GM12878 (cell line): Measurements from ENCODE around the gene CATSPERD. TPM values are rescaled to one million over a fixed set of nuclear protein-coding genes. Genes with fewer than 3 reads are reported as not detected.
A peak's percentile ranks its signal among the peaks of the same experiment; 100 is the strongest.

Source experiments
- ATAC-seq: fragments of 200-7000 bp; cut with Tn5 transposase; 3 replicates; pipeline ENCODE4 v1.9.1; 2020; ENCODE audit warnings: mild to moderate bottlenecking, moderate library complexity
- BruUV-seq: library from RNA; stranded (reverse); fragments of 400-500 nt; replicated peaks from 2 replicates; lab custom pipeline; 2021; lab: Mats Ljungman, UMichigan
- CTCF ChIA-PET: fragments of 300-600 bp; sonication (Branson Sonifier 250); formaldehyde crosslinking; extraction: SDS; loops from one replicate; lab custom pipeline; 2021; ENCODE audit warnings: inconsistent platforms; lab: Yijun Ruan, JAX
- POLR2A ChIA-PET: fragments of 350-600 bp; formaldehyde crosslinking; extraction: SDS; loops from one replicate; lab custom pipeline; 2021; ENCODE audit warnings: inconsistent platforms; lab: Charles Lee
- RAD21 ChIA-PET: fragments of 300-600 bp; sonication (Branson Sonifier 250); formaldehyde crosslinking; loops from one replicate; lab custom pipeline; 2023; ENCODE audit warnings: antibody characterized with exemption; ENCODE audit not compliant: unreplicated experiment; lab: Charles Lee
- SMC1A ChIA-PET: fragments of 300-600 bp; sonication (Branson Sonifier 250); formaldehyde crosslinking; loops from one replicate; lab custom pipeline; 2023; ENCODE audit not compliant: unreplicated experiment, uncharacterized antibody; lab: Charles Lee
- DNase-seq: peaks from one replicate; pipeline ENCODE4 v3.0.0-alpha.2; 2011; ENCODE audit warnings: low read depth, low spot score
- FAIRE-seq: peaks from 3 replicates; lab custom pipeline; 2011; peaks lifted over from hg19 to GRCh38; lab: Jason Lieb, UNC
- H2AFZ ChIP-seq: 2 replicates; pipeline ENCODE4 v1.6.0; 2011; ENCODE audit warnings: low read depth, low read length, control low read depth; ENCODE audit not compliant: control insufficient read depth
- H3K27ac ChIP-seq: 2 replicates; pipeline ENCODE4 v1.5.1; 2011; ENCODE audit warnings: control low read depth; ENCODE audit not compliant: control insufficient read depth, insufficient read depth
- H3K27me3 ChIP-seq, 2 experiments: replicated peaks in 1 of 2; 2 replicates each; pipeline versions ENCODE4 v1.6.0 to v1.6.1; 2011; ENCODE audit warnings: low read length in 1 of 2; ENCODE audit not compliant: control insufficient read depth in 2 of 2, insufficient read depth in 2 of 2
- H3K36me3 ChIP-seq, 2 experiments: 2 replicates each; pipeline ENCODE4 v1.5.1; 2011; ENCODE audit warnings: low read length in 1 of 2; ENCODE audit not compliant: control insufficient read depth in 2 of 2, insufficient read depth in 2 of 2
- H3K4me1 ChIP-seq: 2 replicates; pipeline ENCODE4 v1.6.1; 2011; ENCODE audit warnings: mild to moderate bottlenecking, low read length, moderate library complexity, mixed read lengths; ENCODE audit not compliant: control insufficient read depth, insufficient read depth
- H3K4me2 ChIP-seq: 2 replicates; pipeline ENCODE4 v1.6.0; 2011; ENCODE audit warnings: control low read depth; ENCODE audit not compliant: control insufficient read depth, insufficient read depth
- H3K4me3 ChIP-seq: fragments of 200-600 bp; sonication (generic); 2 replicates; pipeline ENCODE4 v1.5.1; 2016
- H3K79me2 ChIP-seq: 2 replicates; pipeline ENCODE4 v1.6.0; 2011; ENCODE audit warnings: low read length; ENCODE audit not compliant: control insufficient read depth, insufficient read depth
- H3K9ac ChIP-seq: 2 replicates; pipeline ENCODE4 v1.8.0; 2011; ENCODE audit warnings: low read length, control low read depth, mixed read lengths; ENCODE audit not compliant: control insufficient read depth, insufficient read depth
- H3K9me3 ChIP-seq: replicated peaks from 3 replicates; pipeline ENCODE4 v1.5.1; 2011; ENCODE audit warnings: mild to moderate bottlenecking, low read length; ENCODE audit not compliant: control insufficient read depth, insufficient read depth
- H4K20me1 ChIP-seq: 2 replicates; pipeline ENCODE4 v1.6.0; 2011; ENCODE audit not compliant: control insufficient read depth, insufficient read depth
- BHLHE40 ChIP-seq, 2 experiments: fragments of 450-650 bp in 1 of 2; IDR thresholded peaks; 2 replicates each; pipeline ENCODE4 v1.6.1; 2011 to 2017; ENCODE audit warnings: low read depth in 2 of 2, borderline replicate concordance in 1 of 2, improper control_type of control experiment in 1 of 2, low read length in 1 of 2, mild to moderate bottlenecking in 1 of 2
- CREB1 ChIP-seq: IDR thresholded peaks from 2 replicates; pipeline ENCODE4 v1.6.1; 2012; ENCODE audit warnings: low read depth, mild to moderate bottlenecking, inconsistent platforms
- EZH2 ChIP-seq: IDR thresholded peaks from 2 replicates; pipeline ENCODE4 v1.6.1; 2012; ENCODE audit warnings: low read depth, mild to moderate bottlenecking, control low read depth, inconsistent platforms, low read length, borderline replicate concordance; ENCODE audit not compliant: control insufficient read depth
- HDAC6 ChIP-seq: fragments of 200-600 bp; sonication (generic); IDR thresholded peaks from one replicate; pipeline ENCODE4 v1.8.0; 2017; ENCODE audit warnings: antibody characterized with exemption; ENCODE audit not compliant: unreplicated experiment
- IKZF1 ChIP-seq: fragments of 450-650 bp; conservative IDR thresholded peaks from 2 replicates; pipeline ENCODE4 v1.6.1; 2017; ENCODE audit warnings: antibody characterized with exemption, mild to moderate bottlenecking
- JUNB ChIP-seq: IDR thresholded peaks from 2 replicates; pipeline ENCODE4 v1.6.1; 2016; ENCODE audit warnings: antibody characterized with exemption, mild to moderate bottlenecking
- PAX5 ChIP-seq: IDR thresholded peaks from 2 replicates; pipeline ENCODE4 v1.6.1; 2011; ENCODE audit warnings: low read depth, low read length, borderline replicate concordance
- POLR2AphosphoS5 ChIP-seq: IDR thresholded peaks from 2 replicates; pipeline ENCODE4 v1.6.1; 2011; ENCODE audit warnings: mild to moderate bottlenecking, low read length, inconsistent platforms
- POU2F2 ChIP-seq: IDR thresholded peaks from 3 replicates; pipeline ENCODE4 v1.6.1; 2011; ENCODE audit warnings: low read depth, mild to moderate bottlenecking, low read length, borderline replicate concordance
- SMARCA5 ChIP-seq: fragments of 450-650 bp; IDR thresholded peaks from 2 replicates; pipeline ENCODE4 v1.6.1; 2017; ENCODE audit warnings: mild to moderate bottlenecking
- SREBF1 ChIP-seq: IDR thresholded peaks from 2 replicates; pipeline ENCODE4 v1.6.1; 2012; ENCODE audit warnings: mild to moderate bottlenecking, low read length
- TAF1 ChIP-seq: IDR thresholded peaks from 2 replicates; pipeline ENCODE4 v1.6.1; 2011; ENCODE audit warnings: mild to moderate bottlenecking, low read depth, low read length, borderline replicate concordance
- TCF12 ChIP-seq: IDR thresholded peaks from 2 replicates; pipeline ENCODE4 v1.6.1; 2011; ENCODE audit warnings: low read depth, mild to moderate bottlenecking, low read length
- ZNF622 ChIP-seq: fragments of 450-650 bp; IDR thresholded peaks from 2 replicates; pipeline ENCODE4 v1.6.1; 2017; ENCODE audit warnings: mild to moderate bottlenecking, inconsistent platforms
- ZSCAN29 ChIP-seq: fragments of 450-650 bp; IDR thresholded peaks from 2 replicates; pipeline ENCODE4 v1.6.1; 2017; ENCODE audit warnings: mild to moderate bottlenecking, moderate library complexity
- ZZZ3 ChIP-seq: IDR thresholded peaks from 2 replicates; pipeline ENCODE4 v1.6.1; 2011; ENCODE audit warnings: low read depth; ENCODE audit not compliant: control insufficient read depth, insufficient read length
- WGBS: methylation state at CpG from one replicate; pipeline ENCODE4 v1.1.6; 2016; ENCODE audit warnings: low lambda C conversion rate; ENCODE audit not compliant: insufficient replicate concordance, insufficient coverage; ENCODE audit errors: missing lambda C conversion rate; 5-methylcytosine and 5-hydroxymethylcytosine counted together
- in situ Hi-C: fragments of 300-500 bp; cut with MboI; formaldehyde crosslinking; loops from 9 replicates; pipeline ENCODE4 v1.14.3; 2018; ENCODE audit warnings: mixed read lengths
- intact Hi-C: fragments of 100-400 bp; cut with micrococcal nuclease; formaldehyde crosslinking; loops from one replicate; pipeline ENCODE4 v1.14.2; 2022; ENCODE audit not compliant: unreplicated experiment
- polyA plus RNA-seq, 11 experiments: library from polyadenylated mRNA; depleted of rRNA in 4 of 11; unstranded in 6 of 11; stranded (reverse) in 5 of 11; fragments of >200 nt; fragmentation: Nextera tagmentation in 4 of 11; fragmentation: Illumina TruSeq in 1 of 11; extraction: Ambion mirVana in 4 of 11; extraction: Trizol in 1 of 11; gene quantifications; 1 replicate in 1 of 11; 2 replicates in 10 of 11; pipeline versions ENCODE4 v1.2.1 to v1.2.3, GENCODE V29; 2011 to 2016; ENCODE audit warnings: inconsistent platforms in 2 of 11, missing spikeins in 2 of 11, low read depth in 1 of 11
- total RNA-seq, 4 experiments: library from RNA; depleted of rRNA in 3 of 4; stranded (reverse); fragments of >200 nt in 3 of 4; fragmentation: Illumina TruSeq in 1 of 4; extraction: Trizol in 1 of 4; gene quantifications; 2 replicates each; pipeline versions ENCODE4 v1.2.1 to v1.2.3, GENCODE V29; 2013 to 2021

The CATSPERD gene
- total and polyA plus RNA-seq, 10 of the 15 experiments (the other 5 are each of a cell fraction or from before 2014, with no cell fraction given) = 0.02 to 0.38 (median 0.11) TPM; not detected in 5

DNA sequence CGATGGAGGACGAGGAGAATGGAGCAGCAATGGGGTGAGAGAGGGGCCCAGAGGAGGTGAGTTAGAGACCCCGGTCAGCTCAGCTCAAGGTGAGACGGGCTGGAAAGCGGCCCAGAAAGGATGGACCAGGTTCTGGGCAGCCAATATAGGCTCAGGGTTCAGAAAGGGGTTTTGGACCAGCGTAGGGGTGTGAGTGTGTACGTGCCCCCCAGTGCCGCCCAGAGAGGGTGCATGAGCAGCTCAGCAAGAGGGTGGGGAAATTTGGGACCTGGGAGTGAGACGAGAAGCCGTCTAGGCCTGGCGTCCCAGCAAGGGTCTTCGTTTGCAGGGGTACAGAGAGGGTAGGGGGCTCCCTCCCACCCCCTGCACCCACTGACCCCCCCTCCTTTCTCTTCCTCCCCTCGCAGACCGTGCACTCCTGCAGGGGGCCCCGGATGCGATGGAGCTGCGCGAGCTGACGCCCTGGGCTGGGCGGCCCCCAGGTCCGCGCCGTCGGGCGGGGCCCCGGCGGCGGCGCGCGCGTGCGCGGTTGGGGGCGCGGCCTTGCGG lies 107.0 kb downstream of the CATSPERD start:
- no peak overlapping the region for H3K9ac ChIP-seq
- no peaks in the 10 kb centered on the region for H3K9me3 ChIP-seq
- peaks cover 0 to 4% of the 10 kb centered on the region in 2 experiments; a peak in 2 of 4 replicates for H3K27me3 ChIP-seq
- H3K27ac ChIP-seq = no peak overlapping the region
- peak overlapping the region; percentile 87 for H2AFZ ChIP-seq
- FAIRE-seq (no peak), DNase-seq (no peak), ATAC-seq (no peak)
- WGBS = 45% methylated on average over 15 of the region's 37 CpGs
- no peaks in the 10 kb centered on the region for H3K79me2 ChIP-seq
- POLR2A ChIA-PET = interaction anchor here (0.5 kb wide), 1 partner anchor 12 kb away, joined by 3 read pairs; no protein-coding TSS in a partner anchor
- intact Hi-C loops = no loop called here
- CTCF ChIA-PET = interaction anchor here (2.7 kb wide), 1 partner anchor 23 kb away, joined by 10 read pairs; no protein-coding TSS in a partner anchor
- SMC1A ChIA-PET = no interaction called here
- peaks cover 24% of the 10 kb centered on the region for H3K4me1 ChIP-seq
- BruUV-seq = no TSS peak
- H3K36me3 ChIP-seq = no peaks in the 10 kb centered on the region
- no peaks in the 10 kb centered on the region for H4K20me1 ChIP-seq
- no peak overlapping the region for H3K4me3 ChIP-seq
- RAD21 ChIA-PET = no interaction called here
- TF ChIP-seq SMARCA5 (no peak), ZZZ3 (no peak), JUNB (no peak), SREBF1 (no peak)
- peak overlapping the region; percentile 93 for H3K4me2 ChIP-seq
- in situ Hi-C loops = no loop called here

DNA sequence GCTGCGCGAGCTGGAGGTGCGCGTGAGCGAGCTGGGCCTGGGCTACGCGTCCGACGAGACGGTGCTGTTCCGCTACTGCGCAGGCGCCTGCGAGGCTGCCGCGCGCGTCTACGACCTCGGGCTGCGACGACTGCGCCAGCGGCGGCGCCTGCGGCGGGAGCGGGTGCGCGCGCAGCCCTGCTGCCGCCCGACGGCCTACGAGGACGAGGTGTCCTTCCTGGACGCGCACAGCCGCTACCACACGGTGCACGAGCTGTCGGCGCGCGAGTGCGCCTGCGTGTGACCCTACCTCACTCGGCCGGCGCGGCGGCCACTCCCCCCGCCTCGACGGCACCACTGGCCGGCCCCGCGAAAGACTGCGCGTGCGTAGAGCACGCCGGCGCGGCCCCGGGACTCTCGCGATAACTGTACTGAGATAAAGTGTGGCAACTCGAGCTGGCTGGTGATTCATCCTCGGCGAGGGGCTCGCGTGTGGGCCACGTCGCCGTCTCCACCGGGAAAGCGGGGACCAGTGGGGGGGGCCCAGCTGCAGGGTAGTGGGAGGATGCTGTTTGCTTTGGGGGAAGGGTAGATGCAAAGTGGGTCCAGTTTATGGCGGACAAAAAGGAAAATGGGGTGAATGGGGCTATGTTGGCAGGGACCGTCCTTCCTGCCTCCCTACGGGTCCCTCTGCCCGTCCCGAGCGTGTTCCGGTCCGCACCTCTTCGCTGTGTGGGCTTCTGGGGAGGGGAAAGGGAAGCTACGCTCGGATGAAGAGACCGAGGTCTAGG lies 107.6 kb downstream of the CATSPERD start:
- DNase-seq = peak; percentile 38
- H3K4me1 ChIP-seq = peaks cover 24% of the 10 kb centered on the region
- no peaks in the 10 kb centered on the region for H3K9me3 ChIP-seq
- WGBS = 2% methylated on average over 56 of the region's 91 CpGs
- no peak for FAIRE-seq
- in situ Hi-C loops (no loop called here), intact Hi-C loops (no loop called here)
- H3K27me3 ChIP-seq = peaks cover 0 to 4% of the 10 kb centered on the region in 2 experiments; a peak in 2 of 4 replicates
- no TSS peak for BruUV-seq
- H3K4me3 ChIP-seq = peak overlapping the region; percentile 63
- no peaks in the 10 kb centered on the region for H3K36me3 ChIP-seq
- H3K27ac ChIP-seq = peak overlapping the region; percentile 70; the same call in 1 of the 2 replicates
- ChIA-PET CTCF (interaction anchor here (2.7 kb wide), 1 partner anchor 24 kb away, joined by 10 read pairs; no protein-coding TSS in a partner anchor), SMC1A (interaction anchor here (0.9 kb wide), 1 partner anchor 24 kb away, joined by 3 read pairs; no protein-coding TSS in a partner anchor), POLR2A (interaction anchor here (0.7 kb wide), 1 partner anchor 108 kb away, joined by 3 read pairs; the partner anchor contains the start of gene LONP1), RAD21 (no interaction called here)
- peak overlapping the region; percentile 87 for H2AFZ ChIP-seq
- H3K79me2 ChIP-seq = no peaks in the 10 kb centered on the region
- no peaks in the 10 kb centered on the region for H4K20me1 ChIP-seq
- peak overlapping the region; percentile 93 for H3K4me2 ChIP-seq
- peak overlapping the region; percentile 82 for H3K9ac ChIP-seq
- ATAC-seq = peak; percentile 74
- TF ChIP-seq POLR2AphosphoS5 (peak; percentile 96), PAX5 (no peak), BHLHE40 (IDR thresholded peaks at IDR 0.05; ENCODE audit: borderline replicate concordance in 1 of 2, low read depth in 2 of 2, low read length in 1 of 2) (peak in 1 of 2 experiments; percentile 66; a peak in 2 of 4 replicates), POU2F2 (peak; percentile 76; the same call in 1 of the 3 replicates), ZNF622 (no peak), EZH2 (no peak), HDAC6 (peak; percentile 79), IKZF1 (peak; percentile 96), TAF1 (peak; percentile 47; the same call in 1 of the 2 replicates), TCF12 (0 out of 2 replicates have a peak, but pooled peaks have one; percentile 18), CREB1 (peak; percentile 23; the same call in 1 of the 2 replicates), ZSCAN29 (no peak)
